ENCODE data around the gene PSME3. TPM values are rescaled to one million over a fixed set of nuclear protein-coding genes. Genes with fewer than 3 reads are reported as not detected.

PSME3 gene
- total RNA-seq, 1 experiment from 2014 or later, result 163 TPM

GRCh38 chr17:42798011-42798382 is 35.2 kb upstream of the PSME3 start:
- ChIA-PET RAD21 (ENCODE audit: low non-redundant PET in 1 of 2, low total read pairs in 2 of 2, uncharacterized antibody in 2 of 2, unreplicated experiment in 2 of 2) (interaction anchor here in 1 of 2 experiments (0.6 kb wide), 1 partner anchor 48 kb away, joined by 8 read pairs; no protein-coding TSS in a partner anchor), CTCF (interaction anchor here (0.8 to 1.5 kb wide), 4 partner anchors 20 to 220 kb away, joined by 3 to 8 read pairs (median 4); partner anchors contain the start of gene BECN1), POLR2A (interaction anchor here (1.0 kb wide), 1 partner anchor 26 kb away, joined by 3 read pairs; the partner anchor contains the start of gene BECN1)
- peaks cover 4 to 9% of the 10 kb centered on the region in 2 experiments; a peak in 2 of 4 replicates for H3K4me1 ChIP-seq (ENCODE audit: control insufficient read depth in 1 of 2, insufficient read depth in 2 of 2, low read length in 2 of 2)
- peak overlapping the region; percentile 85 for H3K4me2 ChIP-seq (ENCODE audit: low read length)
- BruUV-seq (replicated peaks), result no TSS peak
- no peaks in the 10 kb centered on the region for H4K20me1 ChIP-seq (ENCODE audit: insufficient read depth)
- ATAC-seq (no peak), DNase-seq (ENCODE audit: low read depth, low spot score) (no peak)
- H3K9ac ChIP-seq (ENCODE audit: low read length), result peak overlapping the region; percentile 83
- H3K9me2 ChIP-seq (ENCODE audit: insufficient read depth), result no peaks in the 10 kb centered on the region
- peaks cover 8% of the 10 kb centered on the region; the same call in 1 of the 2 replicates for H3K79me2 ChIP-seq (ENCODE audit: insufficient read depth, low read length)
- peak overlapping the region; percentile 83 to 88 for H3K4me3 ChIP-seq (replicated peaks in 1 of 2; ENCODE audit: low read depth in 1 of 2, low read length in 2 of 2)
- intact Hi-C loops (cut with micrococcal nuclease), result no loop called here
- no peaks in the 10 kb centered on the region for H3K9me3 ChIP-seq (ENCODE audit: control insufficient read depth in 1 of 2, insufficient read depth in 1 of 2, low read depth in 1 of 2, low read length in 2 of 2)
- H2AFZ ChIP-seq (ENCODE audit: low read depth, low read length, poor library complexity, severe bottlenecking), result peak overlapping the region; percentile 52
- TF ChIP-seq EGR1 (IDR thresholded peaks at IDR 0.05; ENCODE audit: low read depth), result no peak
- TF ChIP-seq SRF (IDR thresholded peaks at IDR 0.05; ENCODE audit: low read depth), result no peak
- no peak for TF ChIP-seq ZBTB33 (IDR thresholded peaks at IDR 0.05; ENCODE audit: extremely low read depth, insufficient replicate concordance, low read length)
- no peak for TF ChIP-seq TCF7L2 (IDR thresholded peaks at IDR 0.05; ENCODE audit: borderline replicate concordance, extremely low read depth, insufficient read depth, insufficient read length)
- no peak for TF ChIP-seq POLR2A (IDR thresholded peaks at IDR 0.05; ENCODE audit: borderline replicate concordance, extremely low read depth, insufficient read depth, insufficient read length)
- no peak for TF ChIP-seq MAX (IDR thresholded peaks at IDR 0.05)
- TF ChIP-seq POLR2AphosphoS5 (IDR thresholded peaks at IDR 0.05; ENCODE audit: low read depth, low read length), result no peak
- TF ChIP-seq ELF1 (IDR thresholded peaks at IDR 0.05; ENCODE audit: borderline replicate concordance, low read depth), result no peak
- no peaks in the 10 kb centered on the region for H3K27me3 ChIP-seq (ENCODE audit: insufficient read depth, low read length)
- peak overlapping the region; percentile 26 for H3K27ac ChIP-seq (ENCODE audit: low read depth, low read length)
- no peaks in the 10 kb centered on the region for H3K36me3 ChIP-seq (ENCODE audit: control insufficient read depth in 1 of 2, insufficient read depth in 2 of 2, low read length in 2 of 2)
